ENCODE measurements around the gene CNTD1.

DNA sequence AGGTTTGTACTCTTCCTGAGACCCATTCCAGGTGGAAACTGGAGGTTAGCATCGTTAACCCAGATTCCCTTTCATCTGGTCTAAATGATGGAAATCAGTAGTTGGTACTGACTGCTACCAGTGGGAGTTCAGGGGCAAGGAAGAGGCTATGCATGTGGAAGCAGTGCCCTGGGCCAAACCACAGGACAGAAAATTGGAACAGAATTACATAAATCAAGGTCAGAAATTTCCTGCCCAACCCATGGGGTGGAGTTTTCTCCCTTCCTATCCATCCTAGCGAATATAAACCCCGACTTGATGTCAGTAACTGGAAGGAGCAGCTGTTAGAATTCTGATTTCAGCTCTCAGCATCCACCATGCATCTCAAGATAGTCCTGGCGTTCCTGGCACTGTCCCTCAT, 45.6 kb downstream of the CNTD1 start, which contains the start of gene AOC2:
- TF ChIP-seq POLR2AphosphoS5 (IDR thresholded peaks at IDR 0.05; ENCODE audit: low read depth, low read length) = no peak
- TF ChIP-seq POLR2A (IDR thresholded peaks at IDR 0.05; ENCODE audit: low read depth, low read length) = no peak; the same call in 1 of the 2 replicates
- TF ChIP-seq TAF1 (IDR thresholded peaks at IDR 0.05; ENCODE audit: borderline replicate concordance, low read depth, low read length) = no peak

Data from GM12892 (cell line).